GM21786 (cell line): Measurements from ENCODE around the gene EEFSEC.

Experiments used
- ATAC-seq: cut with Tn5 transposase; IDR thresholded peaks from one replicate; pipeline ENCODE4 v1.9.1; 2021; ENCODE audit not compliant: unreplicated experiment

Gene EEFSEC

GRCh38 chr3:128329491-128330213 is 176.4 kb downstream of the EEFSEC start:
- ATAC-seq = no peak

GRCh38 chr3:128330214-128330842 is 177.0 kb downstream of the EEFSEC start:
- no peak for ATAC-seq

- ATAC-seq = no peak
Measured at GRCh38 chr3:128334086-128334645, 180.9 kb downstream of the EEFSEC start.

GRCh38 chr3:128334766-128335165 is 181.5 kb downstream of the EEFSEC start:
- ATAC-seq = no peak

- no peak for ATAC-seq
Measured at GRCh38 chr3:128335621-128336296, 182.5 kb downstream of the EEFSEC start.

GRCh38 chr3:128336337-128337156 is 183.3 kb downstream of the EEFSEC start:
- ATAC-seq = no peak

- ATAC-seq = no peak
Measured at GRCh38 chr3:128337305-128337704, 184.0 kb downstream of the EEFSEC start.

GRCh38 chr3:128338536-128339330 is 185.5 kb downstream of the EEFSEC start:
- no peak for ATAC-seq

GRCh38 chr3:128339491-128340012 is 186.3 kb downstream of the EEFSEC start:
- ATAC-seq = no peak

GRCh38 chr3:128340198-128340903 is 187.1 kb downstream of the EEFSEC start:
- ATAC-seq = no peak

- ATAC-seq = no peak
Measured at GRCh38 chr3:128340904-128341555, 187.7 kb downstream of the EEFSEC start.

GRCh38 chr3:128341659-128342395 is 188.5 kb downstream of the EEFSEC start:
- no peak for ATAC-seq

GRCh38 chr3:128342701-128343180 is 189.5 kb downstream of the EEFSEC start:
- ATAC-seq = no peak

GRCh38 chr3:128343287-128344051 is 190.2 kb downstream of the EEFSEC start:
- no peak for ATAC-seq

- ATAC-seq = no peak
Measured at GRCh38 chr3:128344052-128344735, 190.9 kb downstream of the EEFSEC start.

- no peak for ATAC-seq
Measured at GRCh38 chr3:128345196-128345595, 191.9 kb downstream of the EEFSEC start.

GRCh38 chr3:128346562-128346961 is 193.3 kb downstream of the EEFSEC start:
- no peak for ATAC-seq
